Endothelial cell of umbilical vein (primary cell): ENCODE data around the gene UBE4B. TPM values are rescaled to one million over a fixed set of nuclear protein-coding genes. Genes with fewer than 3 reads are reported as not detected.

Experiments
- BruUV-seq: library from RNA; stranded (reverse); fragments of 400-500 nt; replicated peaks from 2 replicates; lab custom pipeline; 2021; lab: Mats Ljungman, UMichigan
- CTCF ChIA-PET: fragments of 300-600, 350-600 bp; sonication (Branson Sonifier 250); formaldehyde crosslinking; loops from one replicate; lab custom pipeline; 2021; ENCODE audit warnings: antibody characterized with exemption, inconsistent platforms; lab: Charles Lee
- POLR2A ChIA-PET: fragments of 300-600, 350-600 bp; sonication (Branson Sonifier 250); formaldehyde crosslinking; loops from one replicate; lab custom pipeline; 2021; ENCODE audit warnings: antibody characterized with exemption, inconsistent platforms; lab: Charles Lee
- DNase-seq: peaks from one replicate; pipeline ENCODE4 v3.0.0-alpha.2; 2011; ENCODE audit warnings: low read depth, low spot score
- FAIRE-seq: peaks from 2 replicates; lab custom pipeline; 2011; peaks lifted over from hg19 to GRCh38; lab: Jason Lieb, UNC
- H2AFZ ChIP-seq: 2 replicates; pipeline ENCODE4 v1.6.0; 2012; ENCODE audit warnings: low read depth, low read length, control low read depth, inconsistent platforms
- H3K27ac ChIP-seq: 2 replicates; pipeline ENCODE4 v1.5.1; 2011; ENCODE audit warnings: low read depth, mild to moderate bottlenecking, control low read depth, low read length, moderate library complexity; ENCODE audit not compliant: insufficient read depth
- H3K27me3 ChIP-seq, 2 experiments: 2 replicates each; pipeline versions ENCODE4 v1.6.0 to v1.6.1; 2011; ENCODE audit warnings: low read length in 2 of 2, mixed read lengths in 1 of 2; ENCODE audit not compliant: control insufficient read depth in 2 of 2, insufficient read depth in 2 of 2
- H3K36me3 ChIP-seq, 2 experiments: 2 replicates in 1 of 2; 3 replicates in 1 of 2; pipeline ENCODE4 v1.5.1; 2011; ENCODE audit warnings: low read length in 2 of 2, mild to moderate bottlenecking in 1 of 2, moderate library complexity in 1 of 2; ENCODE audit not compliant: control insufficient read depth in 2 of 2, insufficient read depth in 2 of 2; ENCODE audit errors: extremely low read depth in 1 of 2
- H3K4me1 ChIP-seq: 3 replicates; pipeline ENCODE4 v1.5.1; 2011; ENCODE audit warnings: mild to moderate bottlenecking, low read length; ENCODE audit not compliant: control insufficient read depth, insufficient read depth; ENCODE audit errors: extremely low read depth
- H3K4me2 ChIP-seq: 2 replicates; pipeline ENCODE4 v1.6.1; 2011; ENCODE audit warnings: low read length, control low read depth, mixed read lengths; ENCODE audit not compliant: insufficient read depth
- H3K4me3 ChIP-seq, 3 experiments: fragments of 200-600 bp in 1 of 3; sonication (generic), shearing (Covaris generic) in 1 of 3; replicated peaks in 1 of 3; 2 replicates each; pipeline ENCODE4 v1.5.1; 2011 to 2016; ENCODE audit warnings: control low read depth in 3 of 3, low read length in 3 of 3, mild to moderate bottlenecking in 2 of 3, inconsistent platforms in 1 of 3, low read depth in 1 of 3, moderate library complexity in 1 of 3; ENCODE audit not compliant: insufficient read depth in 1 of 3
- H3K79me2 ChIP-seq: 2 replicates; pipeline ENCODE4 v1.6.0; 2012; ENCODE audit warnings: low read length, inconsistent platforms; ENCODE audit not compliant: control insufficient read depth, insufficient read depth
- H3K9ac ChIP-seq: replicated peaks from 2 replicates; pipeline ENCODE3; 2011; ENCODE audit warnings: low read length, control low read depth; ENCODE audit not compliant: insufficient read depth; ENCODE audit errors: extremely low read depth
- H3K9me1 ChIP-seq: replicated peaks from 3 replicates; pipeline ENCODE4 v1.6.0; 2011; ENCODE audit warnings: mild to moderate bottlenecking, low read length; ENCODE audit not compliant: control insufficient read depth, insufficient read depth; ENCODE audit errors: extremely low read depth
- H3K9me3 ChIP-seq: replicated peaks from 2 replicates; pipeline ENCODE4 v1.5.1; 2012; ENCODE audit warnings: low read length, inconsistent platforms; ENCODE audit not compliant: control insufficient read depth, insufficient read depth
- H4K20me1 ChIP-seq: replicated peaks from 2 replicates; pipeline ENCODE3; 2011; ENCODE audit warnings: mild to moderate bottlenecking, low read length; ENCODE audit not compliant: control insufficient read depth, insufficient read depth; ENCODE audit errors: extremely low read depth
- EZH2 ChIP-seq: IDR thresholded peaks from 2 replicates; pipeline ENCODE4 v1.6.1; 2012; ENCODE audit warnings: borderline replicate concordance, low read depth, mild to moderate bottlenecking, moderate library complexity, low read length, inconsistent platforms; ENCODE audit not compliant: severe bottlenecking
- FOS ChIP-seq: IDR thresholded peaks from 2 replicates; pipeline ENCODE4 v1.6.1; 2011; ENCODE audit warnings: mild to moderate bottlenecking, low read length, moderate library complexity, borderline replicate concordance; ENCODE audit not compliant: insufficient read depth
- GATA2 ChIP-seq: IDR thresholded peaks from 2 replicates; pipeline ENCODE4 v1.7.0; 2011; ENCODE audit warnings: low read depth, mild to moderate bottlenecking, moderate library complexity, mixed read lengths, low read length; ENCODE audit not compliant: insufficient read length, insufficient read depth
- JUN ChIP-seq: IDR thresholded peaks from 2 replicates; pipeline ENCODE4 v1.6.1; 2011; ENCODE audit warnings: borderline replicate concordance, low read depth; ENCODE audit not compliant: insufficient read length, insufficient read depth
- MYC ChIP-seq: IDR thresholded peaks from one replicate; pipeline ENCODE4 v1.6.1; 2011; ENCODE audit warnings: mild to moderate bottlenecking, low read depth, low read length
- POLR2A ChIP-seq: IDR thresholded peaks from 2 replicates; pipeline ENCODE4 v1.6.1; 2012; ENCODE audit warnings: low read depth, mild to moderate bottlenecking, control low read depth, low read length
- POLR2AphosphoS5 ChIP-seq: IDR thresholded peaks from 2 replicates; pipeline ENCODE4 v1.6.1; 2012; ENCODE audit warnings: low read depth, mild to moderate bottlenecking, control low read depth, low read length, moderate library complexity; ENCODE audit not compliant: insufficient read depth
- dilution Hi-C: fragments of 300-500 bp; cut with MboI; formaldehyde crosslinking; loops from one replicate; pipeline ENCODE4 v1.15.0; 2019; ENCODE audit warnings: low sequenced_read_pairs; ENCODE audit not compliant: extremely low pct_ligation_motif_present
- intact Hi-C: fragments of 100-400 bp; cut with micrococcal nuclease; formaldehyde crosslinking; loops from one replicate; pipeline ENCODE4 v1.10.0; 2022
- polyA plus RNA-seq, 4 experiments: library from polyadenylated mRNA; depleted of rRNA in 3 of 4; stranded (reverse) in 3 of 4; unstranded in 1 of 4; fragments of >200 nt; gene quantifications; 2 replicates each; pipeline versions ENCODE4 v1.2.1 to v1.2.3, GENCODE V29; 2011 to 2012; ENCODE audit warnings: missing spikeins in 1 of 4
- total RNA-seq: library from RNA; stranded (reverse); gene quantifications from 2 replicates; pipeline ENCODE4 v1.2.3, GENCODE V29; 2021
- TF ChIP-seq, protein P1 (sequence below), 2 donors: IDR thresholded peaks; 1 replicate in 1 of 2; 2 replicates in 1 of 2; pipeline ENCODE4 v1.5.1; 2011; ENCODE audit warnings: low read length in 2 of 2, mild to moderate bottlenecking in 2 of 2, moderate library complexity in 2 of 2, control low read depth in 1 of 2, inconsistent platforms in 1 of 2, low read depth in 1 of 2; ENCODE audit not compliant: insufficient read depth in 1 of 2; ENCODE audit errors: extremely low read depth in 1 of 2
- TF ChIP-seq, protein P2 (sequence below): IDR thresholded peaks from 2 replicates; pipeline ENCODE4 v1.6.1; 2011; ENCODE audit not compliant: insufficient read depth, insufficient read length

Gene UBE4B
- total and polyA plus RNA-seq, 2 donors (not counting 3 experiments of a cell fraction or from before 2014, with no cell fraction given), result 17.8 to 54.5 TPM

DNA sequence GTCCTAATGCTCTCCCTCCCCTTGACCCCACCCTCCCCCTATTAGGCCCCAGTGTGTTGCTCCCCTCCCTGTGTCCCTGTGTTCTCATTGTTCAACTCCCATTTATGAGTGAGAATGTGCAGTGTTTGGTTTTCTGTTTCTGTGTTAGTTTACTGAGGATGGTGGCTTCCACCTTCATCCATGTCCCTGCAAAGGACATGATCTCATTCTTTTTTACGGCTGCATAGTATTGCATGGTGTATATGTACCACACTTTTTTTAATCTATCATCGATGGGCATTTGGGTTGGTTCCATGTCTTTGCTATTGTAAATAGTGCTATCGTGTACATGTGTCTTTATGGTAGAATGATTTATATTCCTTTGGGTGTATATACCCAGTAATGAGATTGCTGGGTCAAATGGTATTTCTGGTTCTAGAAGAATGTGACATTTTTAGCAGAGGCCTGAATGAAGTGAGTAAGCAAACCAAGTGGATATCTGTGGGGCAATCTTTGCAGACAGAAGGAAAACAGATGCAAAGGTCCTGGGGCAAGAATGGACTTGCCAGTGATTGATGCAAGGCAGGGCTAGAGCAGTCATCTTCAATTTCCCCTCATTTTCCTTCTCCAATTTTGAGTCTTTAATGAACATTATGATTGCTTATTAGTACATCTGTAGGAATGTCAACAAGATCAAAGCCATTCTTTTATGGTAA, 50.2 kb downstream of the UBE4B start:
- Histone ChIP-seq H3K4me2 (no peak overlapping the region), H3K4me3 (no peak overlapping the region), H3K9me1 (no peaks in the 10 kb centered on the region), H3K9ac (no peak overlapping the region), H3K27me3 (no peaks in the 10 kb centered on the region), H4K20me1 (no peaks in the 10 kb centered on the region), H3K36me3 (no peaks in the 10 kb centered on the region), H3K79me2 (peaks cover 4% of the 10 kb centered on the region), H2AFZ (no peak overlapping the region), H3K9me3 (no peaks in the 10 kb centered on the region), H3K4me1 (no peaks in the 10 kb centered on the region), H3K27ac (no peak overlapping the region)
- CTCF ChIA-PET, result no interaction called here
- FAIRE-seq (no peak), DNase-seq (no peak)
- POLR2A ChIA-PET, result no interaction called here
- no peak for TF ChIP-seq POLR2A
- no TSS peak for BruUV-seq
- dilution Hi-C loops (no loop called here), intact Hi-C loops (no loop called here)

DNA sequence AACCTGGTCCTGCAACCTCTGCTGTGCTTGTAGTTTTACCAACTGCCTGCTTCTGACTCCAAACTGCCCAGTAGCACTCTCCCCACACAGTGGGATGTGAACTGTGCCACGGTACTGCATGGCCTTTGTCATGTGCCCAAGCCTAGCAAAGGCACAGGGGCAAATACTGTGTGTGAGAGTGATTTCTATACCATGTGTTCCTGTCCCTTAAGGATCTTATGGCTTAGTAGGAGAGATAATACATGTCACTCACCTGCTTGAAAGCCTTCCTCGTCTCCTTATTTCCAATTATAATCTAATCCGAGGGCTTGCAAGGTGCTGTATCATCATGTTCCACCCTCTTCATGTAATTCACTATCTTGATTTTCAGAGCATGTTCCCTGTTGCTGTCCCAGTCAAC, 51.3 kb downstream of the UBE4B start:
- CTCF ChIA-PET, result no interaction called here
- peaks cover 2% of the 10 kb centered on the region for H3K79me2 ChIP-seq
- no peak overlapping the region for H2AFZ ChIP-seq
- no peaks in the 10 kb centered on the region for H3K9me3 ChIP-seq
- no peak overlapping the region for H3K4me3 ChIP-seq
- no peaks in the 10 kb centered on the region for H3K9me1 ChIP-seq
- intact Hi-C loops, result no loop called here
- FAIRE-seq (no peak), DNase-seq (no peak)
- no peaks in the 10 kb centered on the region for H3K36me3 ChIP-seq
- no peaks in the 10 kb centered on the region for H3K27me3 ChIP-seq
- H3K4me1 ChIP-seq, result no peaks in the 10 kb centered on the region
- TF ChIP-seq MYC (no peak), EZH2 (no peak), GATA2 (no peak), POLR2AphosphoS5 (no peak), FOS (no peak), JUN (no peak), POLR2A (no peak)
- TF ChIP-seq, protein P1, sequence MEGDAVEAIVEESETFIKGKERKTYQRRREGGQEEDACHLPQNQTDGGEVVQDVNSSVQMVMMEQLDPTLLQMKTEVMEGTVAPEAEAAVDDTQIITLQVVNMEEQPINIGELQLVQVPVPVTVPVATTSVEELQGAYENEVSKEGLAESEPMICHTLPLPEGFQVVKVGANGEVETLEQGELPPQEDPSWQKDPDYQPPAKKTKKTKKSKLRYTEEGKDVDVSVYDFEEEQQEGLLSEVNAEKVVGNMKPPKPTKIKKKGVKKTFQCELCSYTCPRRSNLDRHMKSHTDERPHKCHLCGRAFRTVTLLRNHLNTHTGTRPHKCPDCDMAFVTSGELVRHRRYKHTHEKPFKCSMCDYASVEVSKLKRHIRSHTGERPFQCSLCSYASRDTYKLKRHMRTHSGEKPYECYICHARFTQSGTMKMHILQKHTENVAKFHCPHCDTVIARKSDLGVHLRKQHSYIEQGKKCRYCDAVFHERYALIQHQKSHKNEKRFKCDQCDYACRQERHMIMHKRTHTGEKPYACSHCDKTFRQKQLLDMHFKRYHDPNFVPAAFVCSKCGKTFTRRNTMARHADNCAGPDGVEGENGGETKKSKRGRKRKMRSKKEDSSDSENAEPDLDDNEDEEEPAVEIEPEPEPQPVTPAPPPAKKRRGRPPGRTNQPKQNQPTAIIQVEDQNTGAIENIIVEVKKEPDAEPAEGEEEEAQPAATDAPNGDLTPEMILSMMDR (IDR thresholded peaks at IDR 0.05; ENCODE audit: extremely low read depth in 1 of 2, insufficient read depth in 1 of 2, low read depth in 1 of 2, low read length in 2 of 2), result no peak
- TF ChIP-seq, protein P2, sequence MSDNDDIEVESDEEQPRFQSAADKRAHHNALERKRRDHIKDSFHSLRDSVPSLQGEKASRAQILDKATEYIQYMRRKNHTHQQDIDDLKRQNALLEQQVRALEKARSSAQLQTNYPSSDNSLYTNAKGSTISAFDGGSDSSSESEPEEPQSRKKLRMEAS, result no peak
- dilution Hi-C loops, result no loop called here
- H4K20me1 ChIP-seq, result no peaks in the 10 kb centered on the region
- no peak overlapping the region for H3K27ac ChIP-seq
- H3K9ac ChIP-seq, result no peak overlapping the region
- H3K4me2 ChIP-seq, result no peak overlapping the region
- BruUV-seq, result no TSS peak
- POLR2A ChIA-PET, result no interaction called here
